ENCODE measurements around the gene ARL4D. TPM values are rescaled to one million over a fixed set of nuclear protein-coding genes. Genes with fewer than 3 reads are reported as not detected.
A peak's percentile ranks its signal among the peaks of the same experiment; 100 is the strongest.

The ARL4D gene, protein sequence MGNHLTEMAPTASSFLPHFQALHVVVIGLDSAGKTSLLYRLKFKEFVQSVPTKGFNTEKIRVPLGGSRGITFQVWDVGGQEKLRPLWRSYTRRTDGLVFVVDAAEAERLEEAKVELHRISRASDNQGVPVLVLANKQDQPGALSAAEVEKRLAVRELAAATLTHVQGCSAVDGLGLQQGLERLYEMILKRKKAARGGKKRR
- total RNA-seq: 3.3 TPM

DNA sequence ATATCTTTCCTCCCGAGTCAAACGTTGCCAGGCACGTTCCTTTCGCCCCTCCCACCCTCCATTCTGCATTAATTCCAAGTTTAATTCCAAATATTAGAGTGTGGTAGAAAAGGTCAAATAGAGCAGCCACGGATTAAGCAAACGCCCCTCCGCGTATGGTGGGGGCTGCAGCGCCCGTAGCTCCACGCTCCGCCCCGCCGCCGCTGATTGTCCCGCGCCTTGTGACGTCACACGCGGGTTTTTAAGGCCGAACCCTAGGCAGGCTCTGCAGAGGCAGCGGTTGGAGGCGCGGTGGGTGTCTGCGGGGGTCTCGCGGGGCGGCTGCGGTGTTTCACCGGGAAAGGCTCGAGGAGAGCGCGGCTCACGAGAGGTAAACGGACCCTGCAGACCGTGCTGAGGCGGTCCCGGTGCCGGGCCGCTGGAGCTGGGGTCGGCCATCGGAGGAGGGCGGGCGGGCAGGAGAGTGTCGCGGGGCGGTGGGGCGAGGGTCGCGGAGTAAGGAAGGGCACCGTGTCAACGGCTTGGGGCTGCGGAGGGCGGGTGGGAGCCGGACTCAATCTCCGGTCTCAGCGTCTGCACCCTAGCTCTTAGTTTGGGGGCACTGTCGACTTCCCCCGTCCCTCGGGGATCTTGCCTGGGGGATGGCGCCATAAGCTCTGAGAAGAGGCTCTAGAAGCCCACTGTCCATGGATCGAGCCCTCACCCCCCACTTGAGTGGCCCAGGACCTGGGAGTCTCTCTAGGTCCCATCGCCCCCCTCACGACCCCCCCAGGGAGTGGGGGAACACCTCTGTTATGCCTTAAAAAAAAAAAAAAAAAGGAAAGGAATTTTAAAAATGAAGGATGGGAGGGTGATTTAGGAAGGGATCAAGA lies at the start of gene ARL4D:
Gene ARL4D (plus strand): TSS at position 270 of the 872 bp plus-strand sequence. CDS start 740 bp downstream, outside the sequence.
- intact Hi-C loops (cut with DNase I): loop anchor here (1.0 to 10.0 kb wide), 2 partner anchors 84 to 376 kb away; partner anchors contain the start of genes DHX8 and DUSP3
- Histone ChIP-seq H3K9me3 (no peaks in the 10 kb centered on the region), H3K4me3 (peak within 1 kb of the TSS; percentile 76 to 77), H3K36me3 (no peaks in the 10 kb centered on the region), H3K27me3 (no peaks in the 10 kb centered on the region), H3K27ac (peak within 1 kb of the TSS; percentile 68 to 71), H3K4me1 (peaks cover 10 to 25% of the 10 kb centered on the region in 2 donors)
- TF ChIP-seq, protein P1, sequence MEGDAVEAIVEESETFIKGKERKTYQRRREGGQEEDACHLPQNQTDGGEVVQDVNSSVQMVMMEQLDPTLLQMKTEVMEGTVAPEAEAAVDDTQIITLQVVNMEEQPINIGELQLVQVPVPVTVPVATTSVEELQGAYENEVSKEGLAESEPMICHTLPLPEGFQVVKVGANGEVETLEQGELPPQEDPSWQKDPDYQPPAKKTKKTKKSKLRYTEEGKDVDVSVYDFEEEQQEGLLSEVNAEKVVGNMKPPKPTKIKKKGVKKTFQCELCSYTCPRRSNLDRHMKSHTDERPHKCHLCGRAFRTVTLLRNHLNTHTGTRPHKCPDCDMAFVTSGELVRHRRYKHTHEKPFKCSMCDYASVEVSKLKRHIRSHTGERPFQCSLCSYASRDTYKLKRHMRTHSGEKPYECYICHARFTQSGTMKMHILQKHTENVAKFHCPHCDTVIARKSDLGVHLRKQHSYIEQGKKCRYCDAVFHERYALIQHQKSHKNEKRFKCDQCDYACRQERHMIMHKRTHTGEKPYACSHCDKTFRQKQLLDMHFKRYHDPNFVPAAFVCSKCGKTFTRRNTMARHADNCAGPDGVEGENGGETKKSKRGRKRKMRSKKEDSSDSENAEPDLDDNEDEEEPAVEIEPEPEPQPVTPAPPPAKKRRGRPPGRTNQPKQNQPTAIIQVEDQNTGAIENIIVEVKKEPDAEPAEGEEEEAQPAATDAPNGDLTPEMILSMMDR (IDR thresholded peaks at IDR 0.05): no peak
- DNase-seq (ENCODE audit: low spot score in 2 of 2): peak; percentile 50 to 92

DNA sequence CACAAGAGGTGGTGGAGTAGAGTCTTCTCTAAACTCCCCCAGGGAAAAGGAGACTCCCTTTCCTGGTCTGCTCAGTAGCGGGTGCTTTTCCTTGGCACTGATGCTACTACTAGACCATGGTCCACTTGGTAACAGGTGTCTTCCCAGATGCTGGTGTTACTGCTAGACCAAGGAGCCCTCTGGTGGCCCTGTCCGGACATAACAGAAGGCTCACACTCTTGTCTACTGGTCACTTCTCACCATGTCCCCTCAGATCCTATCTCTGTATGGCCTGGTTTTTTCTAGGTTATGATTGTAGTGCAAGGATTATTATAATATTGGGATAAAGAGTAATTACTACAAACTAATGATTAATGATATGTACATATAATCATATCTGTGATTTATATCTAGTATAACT lies 49.7 kb upstream of the ARL4D start:
- no peak for DNase-seq (ENCODE audit: low spot score in 2 of 2)
- intact Hi-C loops (cut with DNase I): no loop called here
- Histone ChIP-seq H3K4me3 (no peak overlapping the region), H3K4me1 (no peaks in the 10 kb centered on the region), H3K27me3 (no peaks in the 10 kb centered on the region), H3K27ac (no peak overlapping the region), H3K36me3 (no peaks in the 10 kb centered on the region), H3K9me3 (peaks cover 23 to 27% of the 10 kb centered on the region in 2 donors)
- TF ChIP-seq, protein P1 (IDR thresholded peaks at IDR 0.05): no peak

DNA sequence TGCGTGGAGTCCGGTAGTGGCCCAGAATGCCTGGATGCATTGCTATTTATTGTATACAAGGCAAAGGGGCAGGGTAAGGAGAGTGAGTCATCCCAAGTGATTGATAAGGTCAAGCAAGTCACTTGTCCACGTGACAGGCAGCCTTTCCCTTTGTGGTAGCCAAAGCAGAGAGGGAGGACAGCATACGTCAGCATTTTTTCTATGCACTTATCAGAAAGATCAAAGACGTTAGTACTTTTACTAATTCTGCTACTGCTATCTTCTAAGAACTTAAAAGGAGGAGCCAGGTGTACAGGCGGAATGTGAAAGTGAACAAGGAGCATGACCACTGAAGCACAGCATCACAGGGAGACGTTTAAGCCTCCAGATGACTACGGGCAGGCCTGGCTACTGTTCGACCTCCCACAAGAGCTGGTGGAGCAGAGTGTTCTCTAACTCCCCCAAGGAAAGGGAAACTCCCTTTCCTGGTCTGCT lies 47.9 kb upstream of the ARL4D start:
- H3K36me3 ChIP-seq: no peaks in the 10 kb centered on the region
- intact Hi-C loops (cut with DNase I): no loop called here
- H3K4me3 ChIP-seq: no peak overlapping the region
- no peak overlapping the region for H3K27ac ChIP-seq
- peaks cover 23 to 27% of the 10 kb centered on the region in 2 donors for H3K9me3 ChIP-seq
- no peaks in the 10 kb centered on the region for H3K27me3 ChIP-seq
- TF ChIP-seq, protein P1 (IDR thresholded peaks at IDR 0.05): no peak
- no peak for DNase-seq (ENCODE audit: low spot score in 2 of 2)
- no peaks in the 10 kb centered on the region for H3K4me1 ChIP-seq

DNA sequence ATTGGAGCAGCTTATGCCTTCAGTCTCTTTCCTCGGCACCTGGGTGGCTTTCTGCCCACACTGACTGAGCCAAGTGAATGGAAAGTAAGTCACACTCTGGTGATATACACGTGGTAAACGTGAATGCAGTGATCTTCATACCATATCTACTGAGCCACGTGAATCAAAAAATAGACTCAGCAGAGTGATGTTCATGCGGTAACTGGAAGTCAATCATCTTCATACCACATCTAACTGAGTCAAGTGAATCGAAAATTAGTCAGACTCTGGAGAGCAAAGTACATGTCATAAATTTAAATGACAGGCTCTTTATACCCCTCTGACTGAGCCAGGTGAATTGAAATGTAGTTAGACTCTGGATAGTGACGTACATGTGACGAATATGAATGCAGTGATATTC lies 47.1 kb upstream of the ARL4D start:
- no peak for DNase-seq (ENCODE audit: low spot score in 2 of 2)
- H3K9me3 ChIP-seq: peaks cover 23 to 27% of the 10 kb centered on the region in 2 donors
- TF ChIP-seq, protein P1 (IDR thresholded peaks at IDR 0.05): no peak
- intact Hi-C loops (cut with DNase I): no loop called here
- no peak overlapping the region for H3K27ac ChIP-seq
- no peak overlapping the region for H3K4me3 ChIP-seq
- no peaks in the 10 kb centered on the region for H3K27me3 ChIP-seq
- H3K4me1 ChIP-seq: peaks cover 0 to 2% of the 10 kb centered on the region in 2 donors
- no peaks in the 10 kb centered on the region for H3K36me3 ChIP-seq

DNA sequence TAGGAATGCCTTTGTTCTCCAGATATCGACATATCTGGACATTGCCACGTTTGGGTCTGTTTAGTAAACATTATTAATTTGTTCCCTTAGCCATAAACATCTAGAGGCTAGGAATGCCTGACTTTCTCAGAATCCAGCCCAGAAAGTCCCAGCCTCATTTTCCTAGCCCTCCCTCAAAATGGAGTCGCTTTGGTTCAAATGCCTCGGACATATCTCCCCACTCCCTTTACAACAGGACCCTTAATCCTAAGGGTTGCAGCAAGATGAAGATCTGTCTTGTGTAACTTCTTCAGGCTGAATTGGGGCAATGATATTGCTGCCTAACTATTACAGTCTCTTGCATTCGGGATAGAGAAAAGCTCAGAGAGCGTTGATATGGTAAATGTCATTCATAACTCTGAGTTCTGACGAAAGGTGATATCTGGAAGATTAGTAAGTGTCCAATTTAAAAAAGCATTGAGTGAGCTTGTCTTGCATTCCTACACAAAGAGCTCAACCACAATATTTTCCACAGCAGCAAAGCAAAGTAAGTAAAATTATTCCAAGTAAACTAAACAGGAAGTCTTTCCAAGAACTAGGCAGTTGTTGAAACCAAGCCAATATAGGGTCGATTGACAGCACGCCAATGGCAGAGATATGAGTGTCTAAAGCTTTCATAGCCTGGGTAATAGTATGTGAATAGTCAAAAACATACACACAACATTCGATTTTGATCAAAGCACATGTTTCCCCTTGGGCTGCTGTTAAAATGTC lies 46.0 kb upstream of the ARL4D start:
- no peaks in the 10 kb centered on the region for H3K36me3 ChIP-seq
- H3K4me3 ChIP-seq: no peak overlapping the region
- no peak for DNase-seq (ENCODE audit: low spot score in 2 of 2)
- TF ChIP-seq, protein P1 (IDR thresholded peaks at IDR 0.05): no peak
- H3K27me3 ChIP-seq: no peaks in the 10 kb centered on the region
- peaks cover 18% of the 10 kb centered on the region in 2 donors for H3K9me3 ChIP-seq
- intact Hi-C loops (cut with DNase I): no loop called here
- H3K4me1 ChIP-seq: peaks cover 0 to 5% of the 10 kb centered on the region in 2 donors
- no peak overlapping the region for H3K27ac ChIP-seq
